GM12892 (cell line): ENCODE results near the gene RNF207.

ENCODE experiments used
- POLR2A ChIP-seq: IDR thresholded peaks from 2 replicates; pipeline ENCODE4 v1.6.1; 2011; ENCODE audit warnings: low read depth, low read length, control low read depth
- TAF1 ChIP-seq: IDR thresholded peaks from 2 replicates; pipeline ENCODE4 v1.6.1; 2011; ENCODE audit warnings: low read depth, mild to moderate bottlenecking, control low read depth, low read length, borderline replicate concordance

- TF ChIP-seq POLR2A (no peak), TAF1 (no peak)
Measured at GRCh38 chr1:6265151-6265550, 59.2 kb downstream of the RNF207 start.
